Activated T-helper 1 cell treated with anti-CD3 and anti-CD28 coated beads, Interleukin-2, amount 50 U/mL, for 16 hours (primary cell): Measurements from ENCODE around the gene GPATCH3.
"Not testable (repeated sequence)": the region's sequence is repeated elsewhere in the genome, so short reads cannot be mapped to it uniquely, and the experiment has no call there.

ENCODE experiments used
- DNase-seq, 2 donors: peaks; one replicate each; pipeline ENCODE4 v3.0.0-alpha.2; 2020; ENCODE audit warnings: low read depth in 1 of 2, low spot score in 1 of 2

GPATCH3 gene

DNA sequence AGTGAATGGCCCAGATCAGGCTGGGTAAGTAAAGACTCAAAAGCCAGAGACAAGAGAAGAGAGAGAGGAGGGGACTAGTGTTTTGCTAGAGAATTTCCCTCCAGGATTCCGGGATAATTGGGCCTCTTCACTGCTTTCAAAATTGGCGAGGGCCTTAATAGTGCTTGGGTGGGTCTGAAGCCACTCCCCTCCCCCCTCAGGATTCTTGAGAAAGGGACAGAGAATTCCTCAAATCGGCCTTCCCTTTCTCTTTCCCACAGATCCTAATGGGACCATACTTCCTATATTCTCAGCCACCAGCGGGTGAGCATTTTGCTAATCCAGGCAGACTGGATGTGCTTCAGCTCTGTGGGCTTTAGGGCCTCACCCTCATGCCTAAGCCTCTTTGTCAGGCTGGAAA is 25.4 kb downstream of the GPATCH3 start:
- DNase-seq: no peak

DNA sequence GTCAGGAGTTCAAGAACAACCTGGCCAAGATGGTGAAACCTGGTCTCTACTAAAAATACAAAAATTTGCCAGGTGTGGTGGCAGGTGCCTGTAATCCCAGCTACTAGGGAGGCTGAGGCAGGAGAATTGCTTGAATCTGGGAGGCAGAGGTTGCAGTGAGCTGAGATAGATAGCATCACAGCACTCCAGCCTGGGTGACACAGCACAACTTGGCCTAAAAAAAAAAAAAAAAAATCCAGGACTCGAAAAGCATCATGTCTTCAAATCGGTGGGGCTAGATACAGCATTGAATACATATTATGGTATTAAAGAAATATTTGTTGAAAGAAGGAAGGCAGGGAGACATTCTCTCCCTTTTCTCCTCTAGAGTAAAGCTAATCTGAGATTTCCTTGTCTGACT is 27.2 kb downstream of the GPATCH3 start:
- not testable (repeated sequence) for DNase-seq

DNA sequence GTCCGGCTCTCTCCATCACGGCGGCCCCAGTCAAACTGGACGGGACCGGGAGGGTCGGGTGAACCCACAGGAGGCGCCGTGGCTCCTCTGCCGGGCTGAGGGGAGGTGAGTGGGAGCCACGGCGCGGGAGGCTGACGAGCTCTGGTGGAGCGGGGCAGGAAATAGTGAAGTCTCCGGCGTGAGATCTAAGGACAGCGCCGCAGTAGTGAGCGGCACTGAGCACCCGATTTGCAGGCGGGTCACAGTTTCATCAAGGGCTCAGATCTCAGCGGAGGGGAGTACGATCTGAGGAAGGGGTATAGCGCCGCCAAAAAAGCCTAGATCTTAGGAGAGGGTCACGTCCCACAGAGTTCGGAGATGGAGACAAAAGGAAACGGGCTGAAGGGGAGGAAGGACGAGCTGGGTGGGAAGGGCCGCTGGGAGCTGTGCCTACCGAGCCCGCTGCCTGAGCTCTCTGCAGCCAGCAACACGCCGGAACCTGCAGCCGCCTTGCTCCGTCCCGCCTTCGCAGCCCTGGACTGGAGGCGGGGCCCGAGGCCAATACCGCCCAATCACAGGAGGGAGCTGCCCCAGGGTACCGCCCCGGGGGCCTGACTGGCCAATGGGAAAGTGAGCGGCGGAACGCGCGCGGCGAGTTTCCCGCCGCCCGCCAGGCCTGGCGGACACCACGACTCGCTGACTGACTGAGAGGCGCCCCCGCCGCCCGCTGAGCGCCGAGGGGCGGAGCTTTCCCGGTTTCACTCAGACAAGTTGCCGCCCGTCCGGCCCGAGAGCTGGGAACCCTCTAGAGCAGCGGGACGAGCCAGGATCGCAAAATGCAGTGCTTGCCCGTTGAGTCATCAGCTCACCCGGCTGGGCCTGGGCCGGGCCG is 35.4 kb downstream of the GPATCH3 start:
- peak; percentile 89 to 92 for DNase-seq

DNA sequence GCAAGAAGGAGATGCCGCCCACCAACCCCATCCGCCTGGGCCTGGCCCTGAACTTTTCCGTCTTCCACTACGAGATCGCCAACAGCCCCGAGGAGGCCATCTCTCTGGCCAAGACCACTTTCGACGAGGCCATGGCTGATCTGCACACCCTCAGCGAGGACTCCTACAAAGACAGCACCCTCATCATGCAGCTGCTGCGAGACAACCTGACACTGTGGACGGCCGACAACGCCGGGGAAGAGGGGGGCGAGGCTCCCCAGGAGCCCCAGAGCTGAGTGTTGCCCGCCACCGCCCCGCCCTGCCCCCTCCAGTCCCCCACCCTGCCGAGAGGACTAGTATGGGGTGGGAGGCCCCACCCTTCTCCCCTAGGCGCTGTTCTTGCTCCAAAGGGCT is 36.6 kb downstream of the GPATCH3 start:
- DNase-seq: no peak

DNA sequence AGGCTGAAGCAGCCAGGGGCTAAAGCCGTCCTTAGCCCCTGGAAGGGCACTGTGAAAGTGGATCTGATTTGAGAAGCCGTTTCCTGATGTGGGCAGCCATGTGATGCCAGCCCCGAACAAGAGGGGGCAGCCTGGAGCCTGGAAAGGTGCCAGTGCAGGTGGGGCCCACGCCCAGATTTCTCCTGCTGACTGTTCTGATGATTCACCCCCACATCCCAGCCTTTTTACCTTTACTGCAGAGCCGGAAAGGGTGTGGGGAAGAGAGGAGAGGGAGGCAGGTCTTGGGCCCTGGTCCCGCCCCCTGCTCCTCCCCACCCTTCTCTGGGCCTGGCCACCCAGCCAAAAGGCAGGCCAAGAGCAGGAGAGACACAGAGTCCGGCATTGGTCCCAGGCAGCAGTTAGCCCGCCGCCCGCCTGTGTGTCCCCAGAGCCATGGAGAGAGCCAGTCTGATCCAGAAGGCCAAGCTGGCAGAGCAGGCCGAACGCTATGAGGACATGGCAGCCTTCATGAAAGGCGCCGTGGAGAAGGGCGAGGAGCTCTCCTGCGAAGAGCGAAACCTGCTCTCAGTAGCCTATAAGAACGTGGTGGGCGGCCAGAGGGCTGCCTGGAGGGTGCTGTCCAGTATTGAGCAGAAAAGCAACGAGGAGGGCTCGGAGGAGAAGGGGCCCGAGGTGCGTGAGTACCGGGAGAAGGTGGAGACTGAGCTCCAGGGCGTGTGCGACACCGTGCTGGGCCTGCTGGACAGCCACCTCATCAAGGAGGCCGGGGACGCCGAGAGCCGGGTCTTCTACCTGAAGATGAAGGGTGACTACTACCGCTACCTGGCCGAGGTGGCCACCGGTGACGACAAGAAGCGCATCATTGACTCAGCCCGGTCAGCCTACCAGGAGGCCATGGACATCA is 37.2 kb downstream of the GPATCH3 start, which contains the start of gene SFN:
Gene SFN (plus strand): TSS at position 369 of the 904 bp plus-strand sequence. CDS start 64 bp downstream, at position 433.
- DNase-seq: peak in 1 of 2 donors; percentile 17

DNA sequence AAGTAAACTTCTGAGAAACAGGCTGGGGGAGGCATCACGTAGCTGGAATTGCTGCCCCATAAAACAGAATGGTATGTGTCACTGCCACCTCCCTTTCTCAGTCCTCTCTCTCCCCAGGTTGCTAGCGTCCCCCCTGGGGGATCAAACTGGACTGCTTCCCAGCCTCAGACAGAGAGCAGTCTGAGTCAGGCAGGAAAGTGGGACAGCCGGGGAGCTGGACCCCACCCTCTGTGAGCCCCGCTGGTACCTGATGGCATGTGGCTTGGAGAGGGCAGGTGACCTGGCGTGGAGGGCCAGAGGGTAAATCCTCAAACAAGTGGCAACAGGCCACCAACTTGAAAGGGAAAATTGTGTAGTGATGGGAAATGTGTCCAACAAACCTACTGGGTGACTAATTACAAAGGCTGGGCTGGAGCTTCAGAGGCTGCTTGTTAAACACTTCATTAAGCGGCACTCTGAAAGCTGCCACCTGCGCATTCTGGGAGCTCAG is 38.3 kb downstream of the GPATCH3 start:
- DNase-seq: no peak

DNA sequence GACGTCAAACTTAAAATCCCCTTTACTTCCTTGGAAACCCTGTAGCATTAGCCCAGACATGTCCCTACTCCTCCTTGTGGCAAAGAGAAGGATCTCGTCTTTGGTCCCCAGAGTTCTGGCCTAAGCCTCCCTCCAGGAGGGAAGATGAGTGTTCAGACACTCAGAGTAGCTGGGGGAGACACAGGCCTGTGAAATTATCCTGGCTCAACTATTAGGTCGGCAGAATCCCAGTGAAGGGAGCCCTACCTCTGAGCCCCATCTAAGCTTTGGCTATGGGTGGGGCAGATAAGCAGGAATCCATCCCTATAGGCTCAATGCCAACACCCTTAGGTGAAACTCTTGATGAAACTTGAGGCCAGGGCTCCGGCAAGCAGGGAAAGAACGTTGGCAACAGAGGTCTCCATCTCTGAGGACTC is 39.0 kb downstream of the GPATCH3 start:
- DNase-seq: no peak

DNA sequence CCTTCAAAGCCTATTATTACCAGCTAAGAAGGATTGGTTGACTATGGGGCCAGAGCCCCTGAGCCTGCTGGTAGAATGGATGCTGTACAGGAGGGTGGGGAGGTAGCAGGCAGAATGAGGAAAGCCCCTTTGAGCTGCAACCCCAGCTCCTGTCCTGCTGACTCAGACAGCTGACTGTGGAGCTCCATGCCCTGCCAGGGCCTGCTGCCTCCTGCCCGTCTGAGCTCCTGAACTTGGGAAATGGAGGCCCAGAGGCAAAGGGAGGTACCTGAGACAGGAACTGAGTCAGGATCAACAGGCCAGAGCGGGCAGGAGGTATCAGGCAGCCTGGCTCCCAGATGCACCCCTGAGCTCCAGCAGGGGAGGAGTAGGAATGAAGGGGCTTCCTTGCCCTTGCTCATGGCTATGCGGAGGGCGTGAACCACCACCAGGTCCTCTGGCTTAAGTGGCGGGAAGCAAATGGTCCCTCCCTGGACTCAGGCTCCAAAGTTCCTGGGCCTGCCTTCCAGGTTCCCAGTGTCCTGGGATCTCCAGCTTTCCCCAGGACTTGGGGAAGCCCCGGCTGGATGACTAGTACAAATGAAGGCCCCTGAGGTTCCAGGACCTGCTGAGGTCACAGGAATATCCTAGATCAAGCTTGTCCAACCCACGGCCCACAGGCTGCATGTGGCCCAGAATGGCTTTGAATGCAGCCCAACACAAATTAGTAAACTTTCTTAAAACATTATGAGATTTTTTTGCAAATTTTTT is 41.2 kb downstream of the GPATCH3 start:
- no peak for DNase-seq

DNA sequence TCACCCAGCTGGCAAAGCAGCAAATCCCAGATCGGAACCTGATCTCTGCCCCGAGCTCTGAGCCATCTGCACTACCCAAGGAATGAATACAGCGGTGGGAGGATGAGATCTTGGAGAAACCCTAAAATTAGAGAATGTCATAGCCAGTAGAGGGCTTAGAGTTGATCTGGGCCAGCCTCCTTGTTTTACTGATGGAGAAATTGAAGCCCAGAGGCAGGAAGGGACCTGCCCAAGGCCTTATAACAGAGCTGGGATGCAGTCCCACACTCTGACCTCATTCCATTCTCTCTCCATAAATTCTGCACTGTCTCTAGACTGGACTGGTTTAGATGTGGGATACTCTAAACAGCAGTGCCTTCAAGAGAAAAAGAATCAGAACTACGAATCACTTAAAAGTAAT is 42.1 kb downstream of the GPATCH3 start:
- no peak for DNase-seq

DNA sequence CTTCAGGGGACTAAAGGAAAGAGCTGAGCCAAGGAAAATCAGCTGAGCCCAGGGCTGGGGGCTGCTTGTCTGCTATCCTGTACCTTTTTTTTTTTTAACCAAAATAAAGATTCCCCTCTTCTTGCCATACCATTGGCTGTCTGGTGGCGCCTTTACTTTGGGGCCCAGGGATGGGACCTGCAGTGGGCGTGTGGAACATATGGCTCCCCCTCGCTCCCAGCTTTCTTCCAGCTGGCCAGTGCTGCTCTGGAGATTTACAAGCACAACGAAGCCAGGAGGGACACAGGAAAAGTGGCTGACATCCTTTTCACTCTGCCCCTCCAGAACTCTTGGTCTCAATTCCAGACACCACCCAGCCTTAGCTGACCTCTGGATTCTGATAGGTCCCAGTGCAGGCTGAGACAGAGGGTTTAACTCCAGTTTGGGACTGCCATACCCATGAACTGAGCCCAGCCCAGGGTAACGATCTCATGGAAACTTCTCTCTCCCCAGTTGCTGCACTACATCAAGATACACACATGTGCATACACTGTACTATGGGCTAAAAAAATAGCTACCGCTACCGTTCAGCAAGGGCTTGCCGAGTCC is 42.7 kb downstream of the GPATCH3 start:
- DNase-seq: no peak

DNA sequence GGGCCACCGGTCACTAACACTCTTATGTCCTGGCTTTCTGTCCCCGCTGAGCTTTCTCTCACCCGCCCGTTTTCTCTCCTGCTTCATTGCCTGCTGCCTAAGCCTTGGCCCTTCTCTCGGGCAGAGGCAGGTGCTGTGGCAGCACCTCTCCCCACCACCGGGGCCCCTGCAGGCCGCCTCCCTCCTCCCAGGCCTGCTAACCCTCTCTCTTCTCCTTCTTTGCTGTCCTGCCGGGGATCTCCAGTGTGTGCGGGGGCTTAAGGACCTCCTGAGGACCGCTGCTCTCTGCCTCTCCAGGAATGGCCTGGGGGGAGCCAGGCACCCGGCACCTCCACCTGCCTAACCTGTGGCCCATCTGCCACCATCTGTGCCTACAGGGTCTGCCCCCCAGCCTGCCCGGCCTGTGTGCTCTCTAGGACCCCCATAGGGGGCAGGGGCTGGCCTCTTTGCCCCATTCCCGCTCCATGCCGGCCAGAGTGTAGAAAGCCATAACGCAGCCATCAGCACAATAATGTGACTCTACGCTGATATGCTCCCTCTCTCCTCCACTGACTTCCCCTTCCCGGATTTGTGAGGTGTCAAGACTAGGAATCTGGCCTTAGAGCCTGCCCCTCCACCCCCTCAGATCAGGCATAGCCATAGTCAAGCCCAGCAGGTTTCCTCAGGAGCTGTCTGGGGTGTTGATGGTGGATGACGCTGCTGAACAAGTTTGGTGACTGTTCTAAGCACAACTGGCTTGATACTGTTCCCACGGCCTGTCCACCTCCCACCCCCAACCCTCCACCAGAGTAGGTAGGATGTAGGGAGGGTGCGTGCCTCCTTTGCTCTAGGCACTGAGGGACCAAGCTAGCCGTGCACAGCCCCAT is 43.4 kb downstream of the GPATCH3 start:
- no peak for DNase-seq

DNA sequence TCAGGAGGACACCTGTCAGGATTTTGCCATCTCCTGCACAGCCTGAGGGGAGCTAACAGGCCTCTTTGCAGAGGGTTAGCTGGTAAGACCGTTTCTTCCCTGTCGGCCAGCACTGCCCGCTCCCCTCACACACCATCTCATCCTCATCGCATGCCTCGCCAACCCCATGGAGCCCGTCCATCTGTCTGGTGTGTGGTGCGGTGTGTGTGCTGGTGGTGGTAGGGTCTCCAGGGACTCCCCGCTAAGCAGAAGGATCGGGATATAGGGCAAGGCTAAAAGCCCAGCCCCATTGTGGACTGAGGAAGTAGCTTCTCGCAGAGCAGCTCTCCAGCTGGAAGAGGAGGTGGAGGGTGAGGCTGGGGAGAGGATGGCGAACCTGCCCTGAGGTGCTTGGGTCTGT is 44.1 kb downstream of the GPATCH3 start:
- no peak for DNase-seq

DNA sequence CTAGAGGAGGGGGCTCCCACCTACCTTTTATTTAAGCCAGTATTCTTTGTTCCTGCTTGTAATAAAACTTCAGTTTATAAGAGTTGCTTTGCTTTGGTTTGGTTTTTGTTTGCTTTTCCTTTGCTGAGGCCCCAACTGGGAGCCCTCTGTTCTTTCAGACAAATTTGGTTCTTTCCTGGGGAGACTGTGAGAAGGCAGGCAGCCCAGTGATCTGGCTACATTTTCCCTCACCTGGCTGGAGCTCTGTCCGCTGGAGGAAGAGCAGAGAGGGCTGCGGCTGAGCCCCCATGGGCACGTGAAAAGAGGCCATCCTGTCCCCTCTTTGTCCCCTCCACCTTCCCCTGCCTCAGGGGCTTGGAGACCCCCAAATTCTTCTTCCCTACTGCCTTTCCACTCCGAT is 44.6 kb downstream of the GPATCH3 start:
- no peak for DNase-seq

DNA sequence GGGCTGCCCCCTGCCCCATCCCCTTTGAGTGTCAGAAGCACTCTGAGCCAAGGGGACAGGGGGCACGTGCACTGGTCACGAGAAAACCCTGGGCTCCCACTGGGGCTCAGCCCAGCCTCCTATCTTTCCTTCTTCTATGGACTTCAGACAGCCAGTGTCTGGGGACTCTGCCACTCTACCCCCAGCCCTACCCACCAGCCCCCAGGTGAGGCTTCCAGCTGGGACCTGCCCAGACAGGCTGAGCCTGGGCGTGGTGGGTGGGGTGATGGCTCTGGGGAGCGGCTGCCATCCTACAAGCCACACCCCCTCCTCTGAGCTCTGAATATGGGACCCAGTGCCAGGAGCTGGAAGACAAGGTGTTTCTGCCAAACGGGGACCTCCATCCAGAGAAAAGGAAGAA is 45.4 kb downstream of the GPATCH3 start:
- no peak for DNase-seq

DNA sequence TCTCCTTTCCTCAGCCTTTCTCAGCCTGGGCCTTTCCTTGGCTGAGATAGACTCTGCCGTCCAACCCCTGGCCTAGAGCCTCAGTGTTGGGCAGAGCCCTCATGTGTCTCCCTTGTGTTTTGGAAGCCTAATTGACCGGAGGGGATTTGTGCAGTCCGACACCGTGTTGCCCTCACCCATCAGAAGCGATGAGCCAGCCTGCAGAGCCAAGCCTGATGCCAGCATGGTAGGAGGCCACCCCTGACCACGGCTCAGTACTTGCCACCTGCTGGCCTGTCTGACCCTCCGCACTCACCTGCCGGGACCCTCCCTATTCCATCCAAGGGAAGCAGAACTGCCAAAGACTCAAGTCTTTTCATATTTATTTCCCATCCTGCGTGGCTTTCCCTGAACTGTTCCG is 46.7 kb downstream of the GPATCH3 start:
- DNase-seq: no peak

DNA sequence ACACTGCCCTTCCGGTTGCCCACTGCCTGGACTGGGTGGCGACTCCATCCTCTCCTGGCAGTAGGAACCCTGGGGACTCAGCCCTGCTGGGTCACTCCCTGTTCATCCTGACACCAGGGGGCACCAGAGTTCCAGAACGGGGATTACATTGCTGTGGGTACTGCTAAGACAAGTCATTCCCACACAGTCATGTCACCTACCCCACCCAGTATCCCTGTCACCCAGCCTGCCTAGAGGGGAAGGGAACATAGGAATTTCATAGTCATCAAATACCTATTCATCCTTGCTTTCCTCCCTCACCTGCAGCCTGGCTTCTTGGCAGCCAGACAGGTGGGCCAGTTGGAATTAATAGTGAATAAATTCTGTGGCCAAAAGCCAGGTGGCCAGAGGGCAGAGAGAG is 47.1 kb downstream of the GPATCH3 start:
- DNase-seq: peak; percentile 57 to 75

DNA sequence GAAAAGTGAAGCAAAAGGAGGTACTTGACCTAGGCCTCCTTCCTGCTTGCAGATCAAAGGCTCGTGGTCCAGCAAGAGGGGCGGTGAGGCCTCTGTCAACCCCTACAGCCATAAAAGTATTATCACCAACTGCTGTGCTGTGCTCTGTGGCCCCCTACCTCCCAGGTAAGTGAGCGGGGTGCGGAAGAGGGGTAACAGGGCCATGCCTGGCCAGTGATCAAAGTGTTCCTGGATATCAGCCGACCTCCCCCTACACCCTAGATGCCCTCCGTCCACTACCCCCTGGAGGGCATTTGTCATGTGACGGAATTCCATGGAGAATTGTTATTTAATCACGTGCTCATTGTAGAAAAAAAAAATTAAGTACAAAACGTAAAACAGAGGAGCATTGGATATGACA is 47.6 kb downstream of the GPATCH3 start:
- no peak for DNase-seq

DNA sequence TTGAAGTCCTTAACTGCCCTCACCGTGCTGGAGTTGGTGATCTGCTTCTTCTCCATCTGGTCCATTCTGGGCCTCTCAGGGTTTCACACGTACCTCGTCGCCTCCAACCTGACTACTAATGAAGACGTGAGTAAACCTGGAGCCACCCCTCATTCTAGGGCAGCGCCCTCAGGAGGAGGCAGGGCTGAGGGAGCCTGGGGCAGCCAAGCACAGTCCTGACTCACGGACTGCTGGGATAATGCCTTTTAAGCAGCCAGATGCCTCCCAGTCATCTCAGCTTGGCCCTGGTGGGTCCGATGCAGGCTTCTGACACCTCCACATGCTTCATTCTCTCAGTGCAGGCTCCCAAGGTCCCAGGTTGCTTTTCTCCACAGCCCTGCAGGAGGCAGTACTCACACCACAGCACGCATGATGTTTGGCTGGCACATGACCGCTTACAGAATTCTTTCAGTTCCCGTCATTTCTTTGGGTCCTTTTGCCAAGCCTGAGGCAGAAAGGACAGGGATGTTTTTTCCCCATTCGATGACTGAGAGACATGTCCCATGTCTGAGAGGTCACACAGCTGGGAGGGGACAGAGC is 49.1 kb downstream of the GPATCH3 start:
- no peak for DNase-seq
